HG03039 (cell line): ENCODE results near the gene RDM1.
"Not testable (repeated sequence)": the region's sequence is repeated elsewhere in the genome, so short reads cannot be mapped to it uniquely, and the experiment has no call there.

ENCODE experiments used
- ATAC-seq: cut with Tn5 transposase; IDR thresholded peaks from one replicate; pipeline ENCODE4 v1.9.1; 2021; ENCODE audit warnings: mild to moderate bottlenecking, moderate library complexity; ENCODE audit not compliant: unreplicated experiment

Gene RDM1

DNA sequence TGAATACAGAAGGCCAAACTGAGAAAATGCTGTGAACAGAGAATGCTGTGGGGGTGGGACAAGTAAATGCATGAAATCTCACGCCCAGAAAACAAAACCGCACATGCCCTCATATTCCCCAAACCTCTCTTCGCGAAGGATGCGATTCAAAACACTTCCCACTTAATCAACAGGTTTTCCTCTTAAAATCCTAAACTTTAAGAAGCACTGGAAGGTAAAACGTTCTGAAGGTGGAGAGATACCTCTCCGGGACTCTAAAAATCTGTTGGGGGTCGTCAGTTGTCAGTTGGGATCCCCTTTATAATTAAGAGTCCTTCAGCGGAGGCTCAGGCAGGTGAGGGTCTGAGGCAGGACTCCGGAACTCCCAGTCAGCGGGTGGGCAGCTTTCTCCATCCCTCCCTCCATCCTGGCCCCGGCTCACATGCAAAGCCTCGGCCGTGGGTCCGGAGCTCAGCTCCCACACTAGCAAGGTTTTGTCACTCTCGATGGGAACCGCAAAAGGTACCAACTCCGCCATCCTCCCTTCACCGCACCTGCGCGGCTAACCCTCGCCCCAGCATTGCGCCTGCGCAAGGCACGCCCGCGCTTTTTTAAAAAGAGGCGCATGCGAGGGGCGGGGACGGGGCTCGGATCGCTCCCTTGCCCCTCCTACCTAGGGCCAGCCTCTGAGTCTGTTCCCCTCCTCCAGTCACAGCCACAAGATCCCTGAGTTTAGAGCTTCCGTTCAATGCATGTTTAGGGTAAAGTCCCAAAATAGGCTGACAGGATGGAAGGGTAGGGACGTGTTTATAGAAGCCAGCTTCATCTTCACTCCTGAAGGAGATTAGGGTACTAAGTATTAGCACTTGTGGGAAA is at the start of gene RDM1:
Gene RDM1, minus strand, starts transcription at position 563 of the 855 bp plus-strand sequence. Its CDS starts 46 bp downstream, at position 517.
- no peak for ATAC-seq

GRCh38 chr17:35978346-35978745 is 47.8 kb upstream of the RDM1 start:
- ATAC-seq = no peak

GRCh38 chr17:35977509-35977908 is 46.9 kb upstream of the RDM1 start:
- ATAC-seq = no peak

GRCh38 chr17:35973333-35974260 is 43.0 kb upstream of the RDM1 start:
- no peak for ATAC-seq

GRCh38 chr17:35972945-35973332 is 42.4 kb upstream of the RDM1 start:
- ATAC-seq = no peak

DNA sequence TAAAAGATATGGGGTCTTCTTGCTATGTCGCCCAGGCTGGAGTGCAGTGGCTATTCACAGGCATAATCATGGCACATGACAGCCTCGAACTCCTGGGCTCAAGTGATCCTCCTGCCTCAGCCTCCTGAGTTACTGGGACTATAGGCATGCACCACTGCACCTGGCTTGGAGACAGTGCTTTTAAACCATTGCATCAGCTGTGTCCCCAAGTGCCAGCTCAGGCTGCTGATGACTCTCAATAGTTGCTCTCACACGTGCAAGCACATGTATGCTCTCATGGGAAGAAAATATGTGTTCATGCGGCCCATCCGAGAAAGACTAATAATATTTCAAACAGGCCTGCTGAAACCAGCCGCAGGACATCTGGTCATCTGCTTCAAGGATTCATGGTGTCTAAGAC is 42.0 kb upstream of the RDM1 start:
- ATAC-seq = no peak

DNA sequence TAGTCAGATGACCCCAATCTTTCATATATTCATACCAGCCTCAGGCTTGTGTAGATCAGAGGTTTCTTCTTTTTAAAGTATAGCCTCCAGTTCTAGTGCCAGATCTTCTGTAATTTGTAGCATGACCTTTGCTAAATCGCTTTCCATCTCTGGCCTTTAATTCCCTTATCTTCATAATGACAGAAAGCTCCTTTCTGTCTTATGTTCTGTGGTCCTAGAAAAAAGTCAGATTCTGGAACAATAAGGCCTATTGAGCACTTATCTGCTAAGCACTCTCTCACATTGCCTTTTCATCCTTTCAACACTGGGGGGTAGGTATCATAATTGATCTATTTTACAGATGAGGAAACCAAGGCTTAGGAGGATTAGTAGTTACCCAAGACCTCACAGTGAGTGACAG is 41.5 kb upstream of the RDM1 start:
- no peak for ATAC-seq

- ATAC-seq = no peak
Measured at GRCh38 chr17:35969558-35970380, 39.2 kb upstream of the RDM1 start.

GRCh38 chr17:35968520-35969054 is 38.0 kb upstream of the RDM1 start:
- ATAC-seq = no peak

GRCh38 chr17:35965272-35965671 is 34.7 kb upstream of the RDM1 start:
- ATAC-seq = no peak

- ATAC-seq = no peak
Measured at GRCh38 chr17:35963663-35964062, 33.1 kb upstream of the RDM1 start.

GRCh38 chr17:35953720-35954119 is 23.1 kb upstream of the RDM1 start:
- no peak for ATAC-seq

DNA sequence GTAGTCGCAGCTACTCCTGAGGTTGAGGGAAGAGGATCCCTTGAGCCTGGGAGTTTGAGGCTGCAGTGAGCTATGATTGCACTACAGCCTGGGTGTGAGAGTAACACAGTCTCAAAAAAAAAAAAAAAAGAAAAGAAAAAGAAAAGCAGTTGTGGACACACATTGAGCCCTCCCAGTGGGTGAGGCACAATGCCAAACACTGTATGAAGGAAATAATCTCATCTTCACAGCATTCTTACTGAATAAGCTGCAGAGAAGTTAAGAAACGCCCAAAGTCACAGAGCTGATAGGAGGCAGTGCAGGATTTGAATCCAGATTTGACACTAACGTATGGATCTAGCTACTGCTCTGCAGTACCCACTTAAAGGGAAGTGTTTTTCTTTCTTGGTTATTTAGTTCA is 18.8 kb upstream of the RDM1 start:
- no peak for ATAC-seq

DNA sequence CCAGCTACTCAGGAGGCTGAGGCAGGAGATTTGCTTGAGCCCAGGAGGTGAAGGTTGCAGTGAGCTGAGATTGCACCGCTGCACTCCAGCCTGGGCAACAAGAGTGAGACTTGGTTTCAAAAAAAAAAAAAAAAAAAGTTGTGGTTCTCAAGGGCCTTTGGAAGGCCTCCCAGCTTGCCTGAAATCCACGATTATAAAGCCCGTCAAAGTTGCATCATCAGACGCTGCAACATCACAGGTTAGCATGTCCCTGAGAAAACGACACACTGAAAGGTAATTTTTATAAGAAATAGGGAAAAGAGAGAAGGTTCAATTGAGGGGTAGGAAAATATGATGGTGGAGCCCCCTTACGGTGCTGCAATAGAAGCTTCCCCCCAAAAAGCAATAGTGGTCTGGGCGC is 17.5 kb upstream of the RDM1 start:
- ATAC-seq = no peak

DNA sequence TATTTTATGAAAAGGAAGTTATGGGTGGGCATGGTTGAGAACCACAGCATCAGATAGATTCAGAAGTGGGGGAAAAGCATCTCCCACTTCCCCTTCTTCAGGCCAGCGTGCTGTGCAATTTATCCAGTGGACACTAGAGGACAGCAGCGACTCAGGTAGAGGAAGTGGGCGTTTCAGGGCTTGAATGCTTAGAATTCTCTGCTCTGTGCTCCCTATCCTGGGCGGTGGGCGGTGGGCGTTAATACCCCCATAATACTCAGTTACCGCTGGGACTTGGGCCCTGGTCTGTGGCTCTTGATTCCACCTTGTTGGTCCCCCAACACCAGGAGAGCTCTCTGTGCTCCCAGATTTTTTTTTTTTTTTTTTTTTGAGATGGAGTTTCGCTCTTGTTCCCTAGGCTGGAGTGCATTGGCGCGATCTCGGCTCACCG is 16.6 kb upstream of the RDM1 start:
- no peak for ATAC-seq

- ATAC-seq = no peak
Measured at GRCh38 chr17:35944151-35944550, 13.6 kb upstream of the RDM1 start.

- no peak for ATAC-seq
Measured at GRCh38 chr17:35943537-35943936, 13.0 kb upstream of the RDM1 start, which contains the start of gene LYZL6. LYZL6 (minus strand) TSS chr17:35943713; CDS start chr17:35939356, 4,357 bp downstream.

GRCh38 chr17:35942588-35943186 is 12.1 kb upstream of the RDM1 start:
- no peak for ATAC-seq

DNA sequence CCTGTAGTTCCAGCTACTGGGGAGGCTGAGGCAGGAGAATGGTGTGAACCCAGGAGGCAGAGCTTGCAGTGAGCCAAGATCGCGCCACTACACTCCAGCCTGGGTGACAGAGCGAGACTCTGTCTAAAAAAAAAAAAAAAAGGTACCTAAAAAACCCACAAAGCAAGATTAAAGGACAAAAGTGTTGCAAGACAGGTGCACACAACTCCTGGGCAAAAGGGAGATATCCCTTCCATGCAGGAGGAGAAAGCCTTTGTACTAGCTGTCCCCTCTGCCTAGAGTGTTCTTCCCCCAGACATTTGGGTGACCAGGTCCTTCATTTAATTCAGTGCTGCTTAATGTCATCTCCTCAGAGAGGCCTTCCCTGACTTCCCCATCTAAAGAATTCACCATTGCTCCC is 7.9 kb upstream of the RDM1 start:
- not testable (repeated sequence) for ATAC-seq

DNA sequence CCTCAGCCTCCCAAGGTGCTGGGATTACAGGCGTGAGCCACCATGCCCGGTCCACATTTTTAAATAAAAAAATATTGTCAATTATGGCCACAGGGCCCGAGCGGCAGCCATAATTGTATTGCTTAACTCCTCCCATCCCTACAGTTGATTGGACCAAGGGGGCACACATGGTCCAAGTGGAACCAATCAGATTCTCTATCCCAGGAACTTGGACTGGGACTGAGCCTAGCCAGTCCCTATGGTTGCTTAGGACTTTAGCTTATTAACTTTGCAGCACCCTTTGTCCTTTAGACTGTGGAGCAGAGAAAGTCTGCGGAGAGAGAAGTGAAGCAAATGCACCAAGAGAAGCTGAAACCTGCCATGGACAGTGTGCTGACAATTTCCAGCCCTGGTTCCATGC is 5.5 kb upstream of the RDM1 start:
- no peak for ATAC-seq
